Stomach (tissue), 4 donors: Measurements from ENCODE around the gene GTF3C6.

Source experiments
- EP300 ChIP-seq: sonication (generic); formaldehyde crosslinking; IDR thresholded peaks from one replicate; pipeline ENCODE4 v1.6.1; 2017; ENCODE audit warnings: antibody characterized with exemption
- POLR2A ChIP-seq, 4 donors: fragments of 450-650 bp; IDR thresholded peaks; one replicate each; pipeline ENCODE4 v1.6.1; 2016; ENCODE audit warnings: antibody characterized with exemption in 4 of 4, control low read depth in 2 of 4, mild to moderate bottlenecking in 1 of 4, moderate library complexity in 1 of 4
- POLR2AphosphoS5 ChIP-seq, 3 donors: sonication (generic); formaldehyde crosslinking; IDR thresholded peaks; one replicate each; pipeline ENCODE4 v1.6.1; 2016; ENCODE audit warnings: antibody characterized with exemption in 3 of 3
- TF ChIP-seq, protein P1 (sequence below), 7 experiments: fragments of 450-650 bp in 4 of 7; fragments of 200-600 bp in 3 of 7; sonication (generic) in 3 of 7; IDR thresholded peaks; one replicate each; pipeline ENCODE4 v1.5.1; 2016 to 2019; ENCODE audit warnings: antibody characterized with exemption in 7 of 7, control low read depth in 2 of 7, mild to moderate bottlenecking in 1 of 7

DNA sequence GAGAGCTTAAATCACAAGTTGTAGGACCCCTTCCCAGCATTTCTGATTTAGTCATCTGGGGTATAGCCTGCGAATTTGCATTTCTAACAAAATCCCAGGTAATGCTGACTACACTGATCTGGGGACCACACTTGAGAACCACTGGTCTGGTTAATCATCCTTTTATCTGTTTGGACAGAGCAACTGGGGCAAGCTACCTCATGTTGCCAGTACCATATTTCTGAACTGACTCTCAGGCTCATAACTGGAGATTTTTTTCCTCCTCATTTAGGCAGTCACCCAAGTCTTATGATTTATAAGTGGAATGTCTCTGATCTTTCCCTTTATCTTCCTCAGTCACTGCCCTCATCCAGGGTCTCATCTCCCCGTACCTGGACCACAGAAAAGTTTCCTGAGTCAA is 12.0 kb upstream of the GTF3C6 start:
- TF ChIP-seq POLR2A (IDR thresholded peaks at IDR 0.05) (no peak), POLR2AphosphoS5 (IDR thresholded peaks at IDR 0.05) (no peak), EP300 (no peak)
- TF ChIP-seq, protein P1, sequence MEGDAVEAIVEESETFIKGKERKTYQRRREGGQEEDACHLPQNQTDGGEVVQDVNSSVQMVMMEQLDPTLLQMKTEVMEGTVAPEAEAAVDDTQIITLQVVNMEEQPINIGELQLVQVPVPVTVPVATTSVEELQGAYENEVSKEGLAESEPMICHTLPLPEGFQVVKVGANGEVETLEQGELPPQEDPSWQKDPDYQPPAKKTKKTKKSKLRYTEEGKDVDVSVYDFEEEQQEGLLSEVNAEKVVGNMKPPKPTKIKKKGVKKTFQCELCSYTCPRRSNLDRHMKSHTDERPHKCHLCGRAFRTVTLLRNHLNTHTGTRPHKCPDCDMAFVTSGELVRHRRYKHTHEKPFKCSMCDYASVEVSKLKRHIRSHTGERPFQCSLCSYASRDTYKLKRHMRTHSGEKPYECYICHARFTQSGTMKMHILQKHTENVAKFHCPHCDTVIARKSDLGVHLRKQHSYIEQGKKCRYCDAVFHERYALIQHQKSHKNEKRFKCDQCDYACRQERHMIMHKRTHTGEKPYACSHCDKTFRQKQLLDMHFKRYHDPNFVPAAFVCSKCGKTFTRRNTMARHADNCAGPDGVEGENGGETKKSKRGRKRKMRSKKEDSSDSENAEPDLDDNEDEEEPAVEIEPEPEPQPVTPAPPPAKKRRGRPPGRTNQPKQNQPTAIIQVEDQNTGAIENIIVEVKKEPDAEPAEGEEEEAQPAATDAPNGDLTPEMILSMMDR (IDR thresholded peaks at IDR 0.05), result no peak
